BLaER1 treated with 17β-estradiol and CSF1 and Interleukin-3, amounts not matched to agents 10 nM and 100 nM (cell line): Measurements from ENCODE around the gene ABHD15.
A peak's percentile ranks its signal among the peaks of the same experiment; 100 is the strongest.

Experiments used
- H3K27ac ChIP-seq, 11 experiments: shearing (Covaris generic); formaldehyde crosslinking; 2 replicates each; pipeline ENCODE4 v1.8.1; 2022
- H3K27me3 ChIP-seq, 11 experiments: shearing (Covaris generic); formaldehyde crosslinking; 2 replicates each; pipeline ENCODE4 v1.8.1; 2022
- H3K36me3 ChIP-seq, 11 experiments: shearing (Covaris generic); formaldehyde crosslinking; 2 replicates each; pipeline ENCODE4 v1.8.1; 2022
- H3K4me1 ChIP-seq, 10 experiments: shearing (Covaris generic); formaldehyde crosslinking; 2 replicates each; pipeline ENCODE4 v1.8.1; 2022
- H3K4me2 ChIP-seq, 11 experiments: shearing (Covaris generic); formaldehyde crosslinking; 2 replicates each; pipeline ENCODE4 v1.8.1; 2022
- H3K4me3 ChIP-seq, 10 experiments: shearing (Covaris generic); formaldehyde crosslinking; 2 replicates each; pipeline ENCODE4 v1.8.1; 2022
- H3K9ac ChIP-seq, 11 experiments: shearing (Covaris generic); formaldehyde crosslinking; 2 replicates each; pipeline ENCODE4 v1.8.1; 2022
- H3K9me3 ChIP-seq, 11 experiments: shearing (Covaris generic); formaldehyde crosslinking; replicated peaks in 1 of 11; 2 replicates each; pipeline ENCODE4 v1.8.1; 2022
- H4K20me1 ChIP-seq, 11 experiments: shearing (Covaris generic); formaldehyde crosslinking; 2 replicates each; pipeline ENCODE4 v1.8.1; 2022
- Cebpa-rat ChIP-seq, 11 experiments: shearing (Covaris generic); IDR thresholded peaks; 2 replicates each; pipeline ENCODE4 v1.8.1; 2022

ABHD15 gene

GRCh38 chr17:29582254-29582765 is 15.5 kb upstream of the ABHD15 start:
- Histone ChIP-seq H3K4me3 (no peak overlapping the region), H3K9ac (0 out of 22 replicates have a peak overlapping the region, but pooled peaks of 1 of the 11 experiments have one; percentile 14), H3K27ac (peak overlapping the region in 2 of 11 experiments; percentile 58 to 88; a peak in 2 of 22 replicates), H3K27me3 (no peaks in the 10 kb centered on the region), H3K9me3 (no peaks in the 10 kb centered on the region), H3K36me3 (peaks cover 57 to 67% (median 61%) of the 10 kb centered on the region in 11 experiments), H4K20me1 (peaks cover 7 to 95% (median 81%) of the 10 kb centered on the region in 11 experiments; a peak in 21 of 22 replicates), H3K4me2 (no peak overlapping the region), H3K4me1 (peaks cover 53 to 70% (median 65%) of the 10 kb centered on the region in 10 experiments)
- TF ChIP-seq Cebpa-rat (IDR thresholded peaks at IDR 0.05), result no peak

DNA sequence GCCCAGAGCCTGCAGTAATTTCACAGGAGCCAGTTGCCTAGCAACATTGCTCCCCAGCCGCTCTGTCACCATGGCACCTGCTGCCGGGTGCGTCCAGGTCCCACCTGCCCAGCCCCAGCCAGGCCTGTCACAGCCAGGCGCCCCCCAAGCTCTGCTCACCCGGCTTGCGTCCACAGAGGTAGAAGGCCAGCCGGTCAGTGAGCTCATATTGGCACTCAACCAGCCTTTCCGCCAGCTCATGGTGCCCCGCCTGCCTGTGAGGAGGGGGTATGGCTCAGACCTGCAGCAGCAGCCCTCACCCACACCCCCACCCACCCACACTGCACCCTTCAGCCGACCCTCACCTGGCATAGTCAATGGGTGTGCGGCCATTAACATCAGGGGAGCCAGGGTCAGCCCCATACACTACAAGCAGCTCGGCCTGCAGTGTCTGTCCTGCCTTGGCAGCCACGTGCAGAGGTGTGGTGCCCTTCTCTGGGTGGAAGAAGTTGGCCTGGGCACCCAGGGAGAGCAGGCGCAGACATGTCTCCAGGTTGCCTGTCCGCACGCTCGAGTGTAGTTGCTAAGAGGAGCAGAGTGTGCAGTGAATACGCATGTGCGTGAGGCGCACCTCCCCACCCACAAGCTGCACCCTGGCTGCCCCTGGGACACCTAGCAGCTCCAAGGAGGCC is 14.9 kb upstream of the ABHD15 start:
- H3K27ac ChIP-seq, result peak overlapping the region in 8 of 11 experiments; percentile 46 to 88 (median 52); a peak in 10 of 22 replicates
- peak overlapping the region in 7 of 11 experiments; percentile 12 to 50 (median 42); a peak in 9 of 22 replicates for H3K9ac ChIP-seq
- peak overlapping the region in 7 of 11 experiments; percentile 19 to 44 (median 30); a peak in 7 of 22 replicates for H3K4me2 ChIP-seq
- H3K36me3 ChIP-seq, result peaks cover 63 to 73% (median 67%) of the 10 kb centered on the region in 11 experiments
- peaks cover 47 to 65% (median 60%) of the 10 kb centered on the region in 10 experiments for H3K4me1 ChIP-seq
- no peak overlapping the region for H3K4me3 ChIP-seq
- H4K20me1 ChIP-seq, result peaks cover 4 to 95% (median 79%) of the 10 kb centered on the region in 11 experiments; a peak in 21 of 22 replicates
- H3K27me3 ChIP-seq, result no peaks in the 10 kb centered on the region
- H3K9me3 ChIP-seq, result no peaks in the 10 kb centered on the region
- TF ChIP-seq Cebpa-rat (IDR thresholded peaks at IDR 0.05), result no peak

- no peak overlapping the region for H3K4me3 ChIP-seq
- H3K27ac ChIP-seq, result peak overlapping the region in 9 of 11 experiments; percentile 13 to 71 (median 50); a peak in 17 of 22 replicates
- peak overlapping the region in 9 of 11 experiments; percentile 14 to 44 (median 30); a peak in 9 of 22 replicates for H3K4me2 ChIP-seq
- H3K9ac ChIP-seq, result peak overlapping the region in 7 of 11 experiments; percentile 23 to 50 (median 42); a peak in 11 of 22 replicates
- no peaks in the 10 kb centered on the region for H3K9me3 ChIP-seq
- peaks cover 79 to 89% (median 83%) of the 10 kb centered on the region in 11 experiments for H3K36me3 ChIP-seq
- peaks cover 31 to 65% (median 59%) of the 10 kb centered on the region in 10 experiments for H3K4me1 ChIP-seq
- H4K20me1 ChIP-seq, result peaks cover 16 to 95% (median 79%) of the 10 kb centered on the region in 11 experiments; a peak in 21 of 22 replicates
- TF ChIP-seq Cebpa-rat (IDR thresholded peaks at IDR 0.05), result no peak
- no peaks in the 10 kb centered on the region for H3K27me3 ChIP-seq
These were observed 13.3 kb upstream of the ABHD15 start for GRCh38 chr17:29579866-29580771.

GRCh38 chr17:29578626-29579485 is 12.0 kb upstream of the ABHD15 start:
- peaks cover 28 to 96% (median 81%) of the 10 kb centered on the region in 11 experiments; a peak in 21 of 22 replicates for H4K20me1 ChIP-seq
- peak overlapping the region in 5 of 11 experiments; percentile 15 to 33 (median 20); a peak in 3 of 22 replicates for H3K9ac ChIP-seq
- H3K36me3 ChIP-seq, result peaks cover 92 to 100% (median 96%) of the 10 kb centered on the region in 11 experiments
- no peaks in the 10 kb centered on the region for H3K9me3 ChIP-seq
- no peak overlapping the region for H3K4me2 ChIP-seq
- TF ChIP-seq Cebpa-rat (IDR thresholded peaks at IDR 0.05), result no peak
- peaks cover 22 to 65% (median 59%) of the 10 kb centered on the region in 10 experiments for H3K4me1 ChIP-seq
- no peak overlapping the region for H3K27ac ChIP-seq
- H3K27me3 ChIP-seq, result no peaks in the 10 kb centered on the region
- no peak overlapping the region for H3K4me3 ChIP-seq

DNA sequence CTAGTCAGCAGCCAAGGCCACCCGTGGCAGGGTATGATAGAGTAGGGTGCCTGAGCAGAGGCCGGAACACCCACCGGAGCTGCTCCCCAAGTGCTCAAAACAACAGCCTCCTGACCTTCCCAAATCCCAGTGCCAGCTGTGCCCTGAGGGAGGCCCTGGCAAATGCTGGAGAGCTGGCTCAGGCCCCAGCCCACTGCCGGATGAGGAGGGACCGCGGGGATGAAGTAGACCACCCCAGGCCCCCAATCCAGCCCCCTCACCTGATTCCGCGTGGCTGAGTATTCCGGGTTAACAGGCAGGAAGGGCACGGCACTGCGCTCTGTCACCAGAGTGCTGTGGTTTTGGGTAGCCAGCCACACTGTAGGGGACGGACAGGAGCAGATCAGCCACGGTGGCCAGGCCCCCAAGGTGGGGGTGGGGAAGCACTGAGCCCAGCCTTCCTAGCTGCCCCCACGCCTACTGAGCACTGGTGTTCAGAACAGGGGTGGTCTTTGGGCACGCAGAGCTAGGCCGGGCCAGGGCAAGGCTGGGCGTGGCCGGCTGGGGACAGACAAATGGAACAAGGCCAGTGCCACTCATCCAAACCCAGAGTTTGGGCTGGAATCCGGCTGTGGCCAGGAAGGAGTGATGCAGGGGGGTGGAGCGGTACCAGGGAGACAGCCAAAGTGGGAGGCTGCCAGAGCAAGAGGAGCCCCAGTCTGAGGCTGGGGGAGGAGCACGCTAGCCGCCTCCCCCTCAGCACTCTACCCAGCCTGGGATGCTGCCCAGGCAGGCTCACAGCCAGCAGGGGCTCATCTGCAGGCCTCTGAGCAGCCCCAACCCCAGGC is 10.8 kb upstream of the ABHD15 start:
- Histone ChIP-seq H3K4me1 (peaks cover 28 to 65% (median 60%) of the 10 kb centered on the region in 10 experiments), H3K9me3 (no peaks in the 10 kb centered on the region), H3K36me3 (peaks cover 92 to 97% (median 95%) of the 10 kb centered on the region in 11 experiments), H3K27me3 (no peaks in the 10 kb centered on the region), H3K27ac (peak overlapping the region in 1 of 11 experiments; percentile 15; a peak in 1 of 22 replicates), H3K9ac (peak overlapping the region in 3 of 11 experiments; percentile 4 to 56 (median 20); a peak in 4 of 22 replicates), H3K4me3 (no peak overlapping the region), H3K4me2 (no peak overlapping the region), H4K20me1 (peaks cover 40 to 96% (median 80%) of the 10 kb centered on the region in 11 experiments; a peak in 21 of 22 replicates)
- no peak for TF ChIP-seq Cebpa-rat (IDR thresholded peaks at IDR 0.05)

GRCh38 chr17:29577001-29577370 is 10.1 kb upstream of the ABHD15 start:
- H3K36me3 ChIP-seq, result peaks cover 86 to 95% (median 89%) of the 10 kb centered on the region in 11 experiments
- no peak for TF ChIP-seq Cebpa-rat (IDR thresholded peaks at IDR 0.05)
- no peaks in the 10 kb centered on the region for H3K27me3 ChIP-seq
- H3K9ac ChIP-seq, result peak overlapping the region in 3 of 11 experiments; percentile 19 to 56 (median 38); a peak in 1 of 22 replicates
- no peak overlapping the region for H3K4me2 ChIP-seq
- no peaks in the 10 kb centered on the region for H3K9me3 ChIP-seq
- no peak overlapping the region; a peak in 1 of 22 replicates for H3K27ac ChIP-seq
- no peak overlapping the region for H3K4me3 ChIP-seq
- peaks cover 33 to 67% (median 62%) of the 10 kb centered on the region in 10 experiments for H3K4me1 ChIP-seq
- H4K20me1 ChIP-seq, result peaks cover 43 to 95% (median 79%) of the 10 kb centered on the region in 11 experiments; a peak in 21 of 22 replicates
